ENCODE results near the gene PHACTR2.

- TF ChIP-seq CTCF (IDR thresholded peaks at IDR 0.05), result no peak
- no peak for TF ChIP-seq POLR2A (IDR thresholded peaks at IDR 0.05)
- TF ChIP-seq EP300 (IDR thresholded peaks at IDR 0.05), result no peak
Observed at GRCh38 chr6:143877584-143878271, 200.0 kb downstream of the PHACTR2 start.

Data from ovary (tissue), 3 donors.